CD4-positive, alpha-beta T cell treated with Interleukin-4 for 1 hour (primary cell): Measurements from ENCODE around the gene PCGF1.

Source experiments
- DNase-seq, 2 donors: peaks; one replicate each; pipeline ENCODE4 v3.0.0-alpha.2; 2020 to 2022

Gene PCGF1

GRCh38 chr2:74536166-74536950 is 28.9 kb upstream of the PCGF1 start:
- DNase-seq = no peak

- DNase-seq = no peak
These were observed 28.0 kb upstream of the PCGF1 start for GRCh38 chr2:74535440-74535965.

GRCh38 chr2:74534411-74534810 is 26.9 kb upstream of the PCGF1 start:
- no peak for DNase-seq

GRCh38 chr2:74533464-74533863 is 26.0 kb upstream of the PCGF1 start:
- no peak for DNase-seq

GRCh38 chr2:74532222-74532621 is 24.7 kb upstream of the PCGF1 start:
- peak in 1 of 2 donors; percentile 66 for DNase-seq

- no peak for DNase-seq
These were observed 24.2 kb upstream of the PCGF1 start for GRCh38 chr2:74531666-74532065.

- DNase-seq = peak; percentile 68 to 70
These were observed 23.0 kb upstream of the PCGF1 start for GRCh38 chr2:74530239-74531187.

- DNase-seq = peak; percentile 90 to 95
These were observed 22.1 kb upstream of the PCGF1 start, which contains the start of the genes AUP1 and HTRA2 for GRCh38 chr2:74529357-74530238. AUP1 (minus strand) TSS chr2:74529706; CDS start chr2:74529629, 77 bp downstream. HTRA2 (plus strand) TSS chr2:74529933; CDS start chr2:74530007, 74 bp downstream.

- DNase-seq = no peak
These were observed 21.3 kb upstream of the PCGF1 start for GRCh38 chr2:74528600-74529356.

- DNase-seq = no peak
These were observed 20.2 kb upstream of the PCGF1 start for GRCh38 chr2:74527741-74528140.

GRCh38 chr2:74526649-74527230 is 19.2 kb upstream of the PCGF1 start:
- no peak for DNase-seq

GRCh38 chr2:74525717-74526648 is 18.5 kb upstream of the PCGF1 start, which contains the start of gene DQX1:
DQX1 (minus strand) TSS chr2:74526231; CDS start chr2:74525729, 502 bp downstream.
- peak; percentile 51 to 68 for DNase-seq

- no peak for DNase-seq
These were observed 17.6 kb upstream of the PCGF1 start for GRCh38 chr2:74524955-74525716.

GRCh38 chr2:74524005-74524404 is 16.5 kb upstream of the PCGF1 start:
- DNase-seq = no peak

- no peak for DNase-seq
These were observed 15.0 kb upstream of the PCGF1 start for GRCh38 chr2:74522516-74522915.

GRCh38 chr2:74516650-74517049 is 9.2 kb upstream of the PCGF1 start:
- no peak for DNase-seq

GRCh38 chr2:74515981-74516633 is 8.6 kb upstream of the PCGF1 start:
- peak; percentile 80 for DNase-seq

GRCh38 chr2:74515271-74515980 is 7.9 kb upstream of the PCGF1 start:
- DNase-seq = no peak
